K562 (cell line): ENCODE results near the gene UBASH3A. TPM values are rescaled to one million over a fixed set of nuclear protein-coding genes. Genes with fewer than 3 reads are reported as not detected.

Source experiments
- ATAC-seq: fragments of 200-7000 bp; cut with Tn5 transposase; 3 replicates; pipeline ENCODE4 v1.9.1; 2020; ENCODE audit warnings: moderate library complexity
- BruUV-seq: library from RNA; stranded (reverse); fragments of 400-500 nt; replicated peaks from 2 replicates; lab custom pipeline; 2021; lab: Mats Ljungman, UMichigan
- CTCF ChIA-PET: fragments of 300-600 bp; formaldehyde crosslinking; extraction: SDS; loops from one replicate; lab custom pipeline; 2021; ENCODE audit warnings: low intra/inter-chr PET ratio; lab: Yijun Ruan, JAX
- POLR2A ChIA-PET: fragments of 300-600, 350-650 bp; sonication (Branson Sonifier 250); formaldehyde crosslinking; extraction: SDS; loops from one replicate; lab custom pipeline; 2021; ENCODE audit warnings: antibody characterized with exemption, inconsistent platforms; lab: Yijun Ruan, JAX
- DNase-seq, 4 experiments: peaks; one replicate each; pipeline versions ENCODE4 v3.0.0 to v3.0.0-alpha.2; 2011 to 2018; ENCODE audit warnings: low spot score in 3 of 4, mixed read lengths in 3 of 4; ENCODE audit errors: extremely low read depth in 1 of 4
- FAIRE-seq: peaks from 2 replicates; lab custom pipeline; 2011; peaks lifted over from hg19 to GRCh38; lab: Jason Lieb, UNC
- H2AFZ ChIP-seq: 2 replicates; pipeline ENCODE4 v1.6.0; 2011; ENCODE audit warnings: low read depth, low read length, control low read depth, inconsistent platforms
- H3K27ac ChIP-seq: fragments of 200-600 bp; 3 replicates; pipeline ENCODE4 v1.8.0; 2011; ENCODE audit warnings: low read depth, mild to moderate bottlenecking, control low read depth, inconsistent platforms, low read length, moderate library complexity, mixed read lengths; ENCODE audit errors: extremely low read depth
- H3K27me3 ChIP-seq, 2 experiments: fragments of 300-600 bp in 1 of 2; 2 replicates in 1 of 2; 3 replicates in 1 of 2; pipeline versions ENCODE4 v1.6.0 to v1.8.0; 2011; ENCODE audit warnings: inconsistent platforms in 2 of 2, low read length in 2 of 2, mild to moderate bottlenecking in 1 of 2, mixed read lengths in 1 of 2, moderate library complexity in 1 of 2; ENCODE audit not compliant: control insufficient read depth in 2 of 2, insufficient read depth in 2 of 2
- H3K36me3 ChIP-seq: fragments of 300-600 bp; 3 replicates; pipeline ENCODE4 v1.8.0; 2011; ENCODE audit warnings: mild to moderate bottlenecking, low read length, inconsistent platforms; ENCODE audit not compliant: control insufficient read depth, insufficient read depth
- H3K4me1 ChIP-seq, 2 experiments: fragments of 200-600 bp in 1 of 2; replicated peaks in 1 of 2; 2 replicates in 1 of 2; 3 replicates in 1 of 2; pipeline versions ENCODE4 v1.5.1 to v1.8.0; 2011; ENCODE audit warnings: inconsistent platforms in 2 of 2, low read length in 2 of 2, mild to moderate bottlenecking in 1 of 2, mixed read lengths in 1 of 2, moderate library complexity in 1 of 2; ENCODE audit not compliant: control insufficient read depth in 2 of 2, insufficient read depth in 2 of 2
- H3K4me2 ChIP-seq: 2 replicates; pipeline ENCODE4 v1.6.1; 2011; ENCODE audit warnings: low read length, control low read depth, inconsistent platforms, mixed read lengths; ENCODE audit not compliant: insufficient read depth
- H3K4me3 ChIP-seq: fragments of 200-600 bp; sonication (generic), shearing (Covaris generic); 2 replicates; pipeline ENCODE4 v1.5.1; 2016; ENCODE audit warnings: control low read depth, inconsistent platforms
- H3K79me2 ChIP-seq: fragments of 200-600 bp; 3 replicates; pipeline ENCODE4 v1.8.0; 2011; ENCODE audit warnings: low read length, inconsistent platforms; ENCODE audit not compliant: control insufficient read depth, insufficient read depth
- H3K9ac ChIP-seq, 2 experiments: 2 replicates each; pipeline versions ENCODE4 v1.6.0 to v1.6.1; 2011; ENCODE audit warnings: low read depth in 2 of 2, low read length in 2 of 2, control low read depth in 1 of 2, inconsistent platforms in 1 of 2, mild to moderate bottlenecking in 1 of 2, mixed read lengths in 1 of 2; ENCODE audit not compliant: insufficient read depth in 1 of 2
- H3K9me1 ChIP-seq: one replicate; pipeline ENCODE4 v1.6.0; 2011; ENCODE audit warnings: inconsistent platforms, mild to moderate bottlenecking, low read length, moderate library complexity; ENCODE audit not compliant: control insufficient read depth, insufficient read depth
- H3K9me3 ChIP-seq: replicated peaks from 2 replicates; pipeline ENCODE4 v1.5.1; 2011; ENCODE audit warnings: low read depth, low read length, inconsistent platforms; ENCODE audit not compliant: control insufficient read depth, insufficient read depth
- H4K20me1 ChIP-seq: replicated peaks from 2 replicates; pipeline ENCODE4 v1.6.1; 2011; ENCODE audit warnings: low read length, inconsistent platforms, mixed read lengths; ENCODE audit not compliant: control insufficient read depth, insufficient read depth
- DEAF1 ChIP-seq: fragments of 450-650 bp; formaldehyde crosslinking; IDR thresholded peaks from 2 replicates; pipeline ENCODE4 v1.4.0; 2020; ENCODE audit warnings: mild to moderate bottlenecking, moderate library complexity
- HMG20A ChIP-seq: fragments of 450-650 bp; formaldehyde crosslinking; conservative IDR thresholded peaks from 2 replicates; pipeline ENCODE4 v1.4.0; 2020; ENCODE audit warnings: mild to moderate bottlenecking, mixed read lengths
- KLF13 ChIP-seq: fragments of 450-650 bp; IDR thresholded peaks from 2 replicates; pipeline ENCODE4 v1.6.1; 2016; ENCODE audit warnings: missing genetic modification characterization, low read depth, mild to moderate bottlenecking, missing compliant biosample characterization, moderate library complexity, borderline replicate concordance
- MIER1 ChIP-seq: fragments of 450-650 bp; IDR thresholded peaks from 2 replicates; pipeline ENCODE4 v1.6.1; 2016; ENCODE audit warnings: antibody characterized with exemption, mild to moderate bottlenecking, low read depth
- TAF7 ChIP-seq: fragments of 450-650 bp; IDR thresholded peaks from 2 replicates; pipeline ENCODE4 v1.6.1; 2016; ENCODE audit warnings: missing genetic modification characterization, missing compliant biosample characterization
- YBX1 ChIP-seq: fragments of 450-650 bp; IDR thresholded peaks from 2 replicates; pipeline ENCODE4 v1.7.1; 2016; ENCODE audit warnings: mild to moderate bottlenecking
- ZNF124 ChIP-seq: sonication (generic); formaldehyde crosslinking; IDR thresholded peaks from 2 replicates; pipeline ENCODE4 v1.8.1; 2022; ENCODE audit warnings: missing genetic modification reagents
- ZNF3 ChIP-seq: fragments of 250-450 bp; sonication (Bioruptor Pico); IDR thresholded peaks from 2 replicates; pipeline ENCODE4 v1.5.0; 2021; ENCODE audit warnings: mild to moderate bottlenecking, moderate library complexity
- ZNF408 ChIP-seq: fragments of 250-450 bp; sonication (Bioruptor Pico); IDR thresholded peaks from 2 replicates; pipeline ENCODE4 v1.4.0; 2020; ENCODE audit warnings: low read depth, mild to moderate bottlenecking, moderate library complexity
- ZNF77 ChIP-seq: fragments of 250-450 bp; sonication (Bioruptor Pico); IDR thresholded peaks from 2 replicates; pipeline ENCODE4 v1.5.0; 2020
- WGBS: fragments of 100-300 bp; shearing (Covaris generic); methylation state at CpG from one replicate; pipeline ENCODE4 v1.1.6; 2016; ENCODE audit warnings: low coverage, mixed read lengths; ENCODE audit not compliant: insufficient coverage; ENCODE audit errors: missing lambda C conversion rate; 5-methylcytosine and 5-hydroxymethylcytosine counted together
- in situ Hi-C: fragments of 300-500 bp; cut with MboI; formaldehyde crosslinking; loops from 4 replicates; pipeline ENCODE4 v1.15.0; 2018; ENCODE audit warnings: inconsistent platforms, mixed read lengths
- intact Hi-C: fragments of 100-400 bp; cut with micrococcal nuclease; formaldehyde crosslinking; loops from 2 replicates; pipeline ENCODE4 v1.14.2; 2022
- polyA plus RNA-seq, 8 experiments: library from polyadenylated mRNA; depleted of rRNA in 4 of 8; stranded (reverse) in 5 of 8; unstranded in 3 of 8; fragments of >200 nt; fragmentation: Nextera tagmentation in 2 of 8; fragmentation: Illumina TruSeq in 1 of 8; extraction: Ambion mirVana in 2 of 8; extraction: Trizol in 1 of 8; gene quantifications; 2 replicates each; pipeline versions ENCODE4 v1.2.1 to v1.2.3, GENCODE V29; 2011 to 2014; ENCODE audit warnings: inconsistent platforms in 1 of 8, missing spikeins in 1 of 8
- total RNA-seq, 7 experiments: library from RNA; depleted of rRNA in 6 of 7; stranded (reverse); fragments of >200 nt in 6 of 7; fragmentation: Illumina TruSeq in 2 of 7; extraction: Trizol in 2 of 7; gene quantifications; 2 replicates each; pipeline versions ENCODE4 v1.2.1 to v1.2.3, GENCODE V29; 2011 to 2021; ENCODE audit warnings: low replicate concordance in 1 of 7
- TF ChIP-seq, protein P1 (sequence below): fragments of 250-450 bp; sonication (Bioruptor Pico); IDR thresholded peaks from 2 replicates; pipeline ENCODE4 v1.4.0; 2020
- TF ChIP-seq, protein P2 (sequence below): sonication (generic); formaldehyde crosslinking; IDR thresholded peaks from 2 replicates; pipeline ENCODE4 v1.8.0; 2022; ENCODE audit warnings: mild to moderate bottlenecking, missing genetic modification reagents

UBASH3A gene
- total and polyA plus RNA-seq, 9 of the 15 experiments (the other 6 are each of a cell fraction or from before 2014, with no cell fraction given): 0.23 to 1.8 (median 1.1) TPM

GRCh38 chr21:42413500-42413899 is 9.8 kb downstream of the UBASH3A start:
- WGBS: 68% methylated on average over 4 of the region's 4 CpGs

More at GRCh38 chr21:42413500-42413899, 9.8 kb downstream of the UBASH3A start:
- in situ Hi-C loops: no loop called here
- Histone ChIP-seq H3K9ac (no peak overlapping the region), H3K79me2 (no peaks in the 10 kb centered on the region), H3K4me3 (no peak overlapping the region), H3K4me2 (no peak overlapping the region), H3K27ac (no peak overlapping the region), H3K27me3 (no peaks in the 10 kb centered on the region), H3K36me3 (peaks cover 4% of the 10 kb centered on the region; the same call in 2 of the 3 replicates), H2AFZ (no peak overlapping the region), H4K20me1 (no peaks in the 10 kb centered on the region; the same call in 1 of the 2 replicates), H3K9me3 (no peaks in the 10 kb centered on the region), H3K4me1 (peaks cover 11 to 20% of the 10 kb centered on the region in 2 experiments; a peak in 4 of 5 replicates), H3K9me1 (peaks cover 3% of the 10 kb centered on the region)
- POLR2A ChIA-PET: interaction anchor here (0.6 to 1.3 kb wide), 2 partner anchors 13 to 28 kb away, joined by 3 to 6 read pairs; no protein-coding TSS in a partner anchor
- intact Hi-C loops: no loop called here
- no TSS peak for BruUV-seq
- no peak for ATAC-seq
- CTCF ChIA-PET: interaction anchor here (0.5 kb wide), 1 partner anchor 115 kb away, joined by 3 read pairs; no protein-coding TSS in a partner anchor
- TF ChIP-seq ZNF124: no peak
- TF ChIP-seq HMG20A (CRISPR knock-in tag): no peak
- no peak for TF ChIP-seq TAF7 (tag)
- no peak for TF ChIP-seq KLF13 (tag)
- TF ChIP-seq, protein P1, sequence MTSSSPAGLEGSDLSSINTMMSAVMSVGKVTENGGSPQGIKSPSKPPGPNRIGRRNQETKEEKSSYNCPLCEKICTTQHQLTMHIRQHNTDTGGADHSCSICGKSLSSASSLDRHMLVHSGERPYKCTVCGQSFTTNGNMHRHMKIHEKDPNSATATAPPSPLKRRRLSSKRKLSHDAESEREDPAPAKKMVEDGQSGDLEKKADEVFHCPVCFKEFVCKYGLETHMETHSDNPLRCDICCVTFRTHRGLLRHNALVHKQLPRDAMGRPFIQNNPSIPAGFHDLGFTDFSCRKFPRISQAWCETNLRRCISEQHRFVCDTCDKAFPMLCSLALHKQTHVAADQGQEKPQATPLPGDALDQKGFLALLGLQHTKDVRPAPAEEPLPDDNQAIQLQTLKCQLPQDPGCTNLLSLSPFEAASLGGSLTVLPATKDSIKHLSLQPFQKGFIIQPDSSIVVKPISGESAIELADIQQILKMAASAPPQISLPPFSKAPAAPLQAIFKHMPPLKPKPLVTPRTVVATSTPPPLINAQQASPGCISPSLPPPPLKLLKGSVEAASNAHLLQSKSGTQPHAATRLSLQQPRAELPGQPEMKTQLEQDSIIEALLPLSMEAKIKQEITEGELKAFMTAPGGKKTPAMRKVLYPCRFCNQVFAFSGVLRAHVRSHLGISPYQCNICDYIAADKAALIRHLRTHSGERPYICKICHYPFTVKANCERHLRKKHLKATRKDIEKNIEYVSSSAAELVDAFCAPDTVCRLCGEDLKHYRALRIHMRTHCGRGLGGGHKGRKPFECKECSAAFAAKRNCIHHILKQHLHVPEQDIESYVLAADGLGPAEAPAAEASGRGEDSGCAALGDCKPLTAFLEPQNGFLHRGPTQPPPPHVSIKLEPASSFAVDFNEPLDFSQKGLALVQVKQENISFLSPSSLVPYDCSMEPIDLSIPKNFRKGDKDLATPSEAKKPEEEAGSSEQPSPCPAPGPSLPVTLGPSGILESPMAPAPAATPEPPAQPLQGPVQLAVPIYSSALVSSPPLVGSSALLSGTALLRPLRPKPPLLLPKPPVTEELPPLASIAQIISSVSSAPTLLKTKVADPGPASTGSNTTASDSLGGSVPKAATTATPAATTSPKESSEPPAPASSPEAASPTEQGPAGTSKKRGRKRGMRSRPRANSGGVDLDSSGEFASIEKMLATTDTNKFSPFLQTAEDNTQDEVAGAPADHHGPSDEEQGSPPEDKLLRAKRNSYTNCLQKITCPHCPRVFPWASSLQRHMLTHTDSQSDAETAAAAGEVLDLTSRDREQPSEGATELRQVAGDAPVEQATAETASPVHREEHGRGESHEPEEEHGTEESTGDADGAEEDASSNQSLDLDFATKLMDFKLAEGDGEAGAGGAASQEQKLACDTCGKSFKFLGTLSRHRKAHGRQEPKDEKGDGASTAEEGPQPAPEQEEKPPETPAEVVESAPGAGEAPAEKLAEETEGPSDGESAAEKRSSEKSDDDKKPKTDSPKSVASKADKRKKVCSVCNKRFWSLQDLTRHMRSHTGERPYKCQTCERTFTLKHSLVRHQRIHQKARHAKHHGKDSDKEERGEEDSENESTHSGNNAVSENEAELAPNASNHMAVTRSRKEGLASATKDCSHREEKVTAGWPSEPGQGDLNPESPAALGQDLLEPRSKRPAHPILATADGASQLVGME (CRISPR knock-in tag): no peak
- TF ChIP-seq ZNF408 (CRISPR knock-in tag): no peak
- TF ChIP-seq, protein P2, sequence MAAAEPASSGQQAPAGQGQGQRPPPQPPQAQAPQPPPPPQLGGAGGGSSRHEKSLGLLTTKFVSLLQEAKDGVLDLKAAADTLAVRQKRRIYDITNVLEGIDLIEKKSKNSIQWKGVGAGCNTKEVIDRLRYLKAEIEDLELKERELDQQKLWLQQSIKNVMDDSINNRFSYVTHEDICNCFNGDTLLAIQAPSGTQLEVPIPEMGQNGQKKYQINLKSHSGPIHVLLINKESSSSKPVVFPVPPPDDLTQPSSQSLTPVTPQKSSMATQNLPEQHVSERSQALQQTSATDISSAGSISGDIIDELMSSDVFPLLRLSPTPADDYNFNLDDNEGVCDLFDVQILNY (CRISPR knock-in tag): no peak
- TF ChIP-seq YBX1: no peak
- TF ChIP-seq ZNF77: no peak
- TF ChIP-seq MIER1: no peak
- TF ChIP-seq ZNF3 (CRISPR knock-in tag): no peak
- no peak for TF ChIP-seq DEAF1 (CRISPR knock-in tag)
- no peak for DNase-seq
- FAIRE-seq: no peak
